ENCODE results near the gene SHISAL2B.
"Not testable (repeated sequence)": the region's sequence is repeated elsewhere in the genome, so short reads cannot be mapped to it uniquely, and the experiment has no call there.

The SHISAL2B gene

GRCh38 chr5:64685866-64686265 lies 4.4 kb upstream of the SHISAL2B start:
- no peaks in the 10 kb centered on the region for H3K36me3 ChIP-seq
- H3K27me3 ChIP-seq = peaks cover 71% of the 10 kb centered on the region
- peaks cover 0 to 5% of the 10 kb centered on the region in 2 experiments for H3K4me1 ChIP-seq (ENCODE audit: control insufficient read depth in 1 of 2, insufficient read depth in 1 of 2, low read depth in 1 of 2, low read length in 1 of 2)
- no peak overlapping the region for H3K4me3 ChIP-seq (ENCODE audit: low read depth in 1 of 2, low read length in 1 of 2)
- no peak overlapping the region for H3K27ac ChIP-seq
- TF ChIP-seq CTCF (IDR thresholded peaks at IDR 0.05) = no peak
- no peaks in the 10 kb centered on the region for H3K9me3 ChIP-seq

- H3K9me3 ChIP-seq = no peaks in the 10 kb centered on the region
- peaks cover 91% of the 10 kb centered on the region for H3K27me3 ChIP-seq
- no peak for TF ChIP-seq CTCF (IDR thresholded peaks at IDR 0.05)
- peaks cover 0 to 7% of the 10 kb centered on the region in 2 experiments for H3K4me1 ChIP-seq (ENCODE audit: control insufficient read depth in 1 of 2, insufficient read depth in 1 of 2, low read depth in 1 of 2, low read length in 1 of 2)
- H3K36me3 ChIP-seq = no peaks in the 10 kb centered on the region
- H3K4me3 ChIP-seq (ENCODE audit: low read depth in 1 of 2, low read length in 1 of 2) = no peak overlapping the region
- no peak overlapping the region for H3K27ac ChIP-seq
Observed at GRCh38 chr5:64688391-64688790, 1.9 kb upstream of the SHISAL2B start.

- no peaks in the 10 kb centered on the region for H3K9me3 ChIP-seq
- H3K4me1 ChIP-seq (ENCODE audit: control insufficient read depth in 1 of 2, insufficient read depth in 1 of 2, low read depth in 1 of 2, low read length in 1 of 2) = peaks cover 0 to 7% of the 10 kb centered on the region in 2 experiments
- no peak overlapping the region for H3K27ac ChIP-seq
- H3K4me3 ChIP-seq (ENCODE audit: low read depth in 1 of 2, low read length in 1 of 2) = no peak overlapping the region
- no peaks in the 10 kb centered on the region for H3K36me3 ChIP-seq
- no peak for TF ChIP-seq CTCF (IDR thresholded peaks at IDR 0.05)
- H3K27me3 ChIP-seq = peaks cover 91% of the 10 kb centered on the region
Observed at GRCh38 chr5:64688965-64689364, 1.3 kb upstream of the SHISAL2B start.

GRCh38 chr5:64690104-64690416 lies 243 bp upstream of the SHISAL2B start:
- TF ChIP-seq CTCF (IDR thresholded peaks at IDR 0.05) = no peak
- peaks cover 0 to 7% of the 10 kb centered on the region in 2 experiments for H3K4me1 ChIP-seq (ENCODE audit: control insufficient read depth in 1 of 2, insufficient read depth in 1 of 2, low read depth in 1 of 2, low read length in 1 of 2)
- H3K36me3 ChIP-seq = no peaks in the 10 kb centered on the region
- no peak overlapping the region for H3K27ac ChIP-seq
- no peaks in the 10 kb centered on the region for H3K9me3 ChIP-seq
- peaks cover 86% of the 10 kb centered on the region for H3K27me3 ChIP-seq
- no peak overlapping the region for H3K4me3 ChIP-seq (ENCODE audit: low read depth in 1 of 2, low read length in 1 of 2)

GRCh38 chr5:64691291-64691690 lies 988 bp downstream of the SHISAL2B start:
- Histone ChIP-seq H3K36me3 (no peaks in the 10 kb centered on the region), H3K4me1 (ENCODE audit: control insufficient read depth in 1 of 2, insufficient read depth in 1 of 2, low read depth in 1 of 2, low read length in 1 of 2) (peaks cover 0 to 7% of the 10 kb centered on the region in 2 experiments), H3K9me3 (peaks cover 2% of the 10 kb centered on the region), H3K27me3 (peaks cover 82% of the 10 kb centered on the region), H3K4me3 (ENCODE audit: low read depth in 1 of 2, low read length in 1 of 2) (no peak overlapping the region), H3K27ac (no peak overlapping the region)
- no peak for TF ChIP-seq CTCF (IDR thresholded peaks at IDR 0.05)

GRCh38 chr5:64693636-64694035 lies 3.3 kb downstream of the SHISAL2B start:
- peaks cover 12% of the 10 kb centered on the region for H3K9me3 ChIP-seq
- no peak overlapping the region for H3K4me3 ChIP-seq (ENCODE audit: low read depth in 1 of 2, low read length in 1 of 2)
- H3K27me3 ChIP-seq = peaks cover 59% of the 10 kb centered on the region
- no peak for TF ChIP-seq CTCF (IDR thresholded peaks at IDR 0.05)
- H3K27ac ChIP-seq = no peak overlapping the region
- no peaks in the 10 kb centered on the region for H3K36me3 ChIP-seq
- H3K4me1 ChIP-seq (ENCODE audit: control insufficient read depth in 1 of 2, insufficient read depth in 1 of 2, low read depth in 1 of 2, low read length in 1 of 2) = peaks cover 0 to 7% of the 10 kb centered on the region in 2 experiments

- H3K36me3 ChIP-seq; H3K4me1 ChIP-seq (ENCODE audit: control insufficient read depth in 1 of 2, insufficient read depth in 1 of 2, low read depth in 1 of 2, low read length in 1 of 2); H3K4me3 ChIP-seq (ENCODE audit: low read depth in 1 of 2, low read length in 1 of 2); H3K27ac ChIP-seq: not testable (repeated sequence)
- H3K27me3 ChIP-seq = peaks cover 32% of the 10 kb centered on the region
- H3K9me3 ChIP-seq = peaks cover 12% of the 10 kb centered on the region
Observed at GRCh38 chr5:64696414-64696813, 6.1 kb downstream of the SHISAL2B start.
